IMR-90 (cell line): ENCODE data around the gene HUNK. TPM values are rescaled to one million over a fixed set of nuclear protein-coding genes. Genes with fewer than 3 reads are reported as not detected.
A peak's percentile ranks its signal among the peaks of the same experiment; 100 is the strongest.

Source experiments
- ATAC-seq: fragments of 200-7000 bp; cut with Tn5 transposase; 2 replicates; pipeline ENCODE4 v1.9.1; 2020; ENCODE audit warnings: low read depth, mild to moderate bottlenecking, moderate library complexity
- BruUV-seq: library from RNA; stranded (reverse); fragments of 400-500 nt; replicated peaks from 2 replicates; lab custom pipeline; 2021; lab: Mats Ljungman, UMichigan
- CTCF ChIA-PET: fragments of 300-600 bp; formaldehyde crosslinking; extraction: SDS; loops from one replicate; lab custom pipeline; 2021; ENCODE audit warnings: antibody characterized with exemption; lab: Yijun Ruan, JAX
- POLR2A ChIA-PET: fragments of 300-600 bp; sonication (Branson Sonifier 250); formaldehyde crosslinking; loops from one replicate; lab custom pipeline; 2022; ENCODE audit warnings: antibody characterized with exemption; ENCODE audit not compliant: unreplicated experiment; lab: Charles Lee
- DNase-seq: peaks from one replicate; pipeline ENCODE4 v3.0.0; 2013
- H2AFZ ChIP-seq: replicated peaks from 2 replicates; pipeline ENCODE3; 2013; ENCODE audit warnings: low read length, mild to moderate bottlenecking; ENCODE audit not compliant: poor library complexity
- H2AK5ac ChIP-seq: 2 replicates; pipeline ENCODE4 v1.6.1; 2013; ENCODE audit warnings: low read depth, low read length, inconsistent platforms
- H2AK9ac ChIP-seq: replicated peaks from 2 replicates; pipeline ENCODE3; 2013; ENCODE audit warnings: mild to moderate bottlenecking, low read depth, low read length, moderate library complexity; ENCODE audit not compliant: poor library complexity
- H2BK120ac ChIP-seq: 2 replicates; pipeline ENCODE4 v1.6.1; 2013; ENCODE audit warnings: low read depth, low read length, inconsistent platforms
- H2BK15ac ChIP-seq: 3 replicates; pipeline ENCODE4 v1.6.1; 2013; ENCODE audit warnings: low read depth, low read length, inconsistent platforms
- H2BK20ac ChIP-seq: 2 replicates; pipeline ENCODE4 v1.6.1; 2013; ENCODE audit warnings: low read depth, mild to moderate bottlenecking, inconsistent platforms, low read length, moderate library complexity
- H2BK5ac ChIP-seq: 2 replicates; pipeline ENCODE4 v1.6.1; 2013; ENCODE audit warnings: mild to moderate bottlenecking, low read depth, low read length, inconsistent platforms; ENCODE audit not compliant: poor library complexity, severe bottlenecking
- H3K14ac ChIP-seq: replicated peaks from 2 replicates; pipeline ENCODE4 v1.6.1; 2013; ENCODE audit warnings: low read depth, low read length, inconsistent platforms
- H3K18ac ChIP-seq: 2 replicates; pipeline ENCODE4 v1.6.1; 2013; ENCODE audit warnings: low read depth, low read length, control low read depth
- H3K23ac ChIP-seq: 2 replicates; pipeline ENCODE4 v1.6.1; 2013; ENCODE audit warnings: low read depth, low read length, inconsistent platforms
- H3K27ac ChIP-seq: 2 replicates; pipeline ENCODE4 v1.5.1; 2013; ENCODE audit warnings: mild to moderate bottlenecking, control low read depth, low read length; ENCODE audit not compliant: insufficient read depth
- H3K27me3 ChIP-seq: 2 replicates; pipeline ENCODE4 v1.6.1; 2013; ENCODE audit warnings: low read length; ENCODE audit not compliant: control insufficient read depth, insufficient read depth
- H3K36me3 ChIP-seq: 2 replicates; pipeline ENCODE4 v1.6.1; 2013; ENCODE audit warnings: low read length, mixed read lengths; ENCODE audit not compliant: control insufficient read depth, insufficient read depth
- H3K4ac ChIP-seq: 2 replicates; pipeline ENCODE4 v1.6.1; 2013; ENCODE audit warnings: low read depth, low read length, inconsistent platforms
- H3K4me1 ChIP-seq: 2 replicates; pipeline ENCODE4 v1.6.1; 2013; ENCODE audit warnings: low read length, mixed read lengths; ENCODE audit not compliant: control insufficient read depth, insufficient read depth
- H3K4me2 ChIP-seq: 2 replicates; pipeline ENCODE4 v1.6.1; 2013; ENCODE audit warnings: low read depth, mild to moderate bottlenecking, control low read depth, low read length, moderate library complexity
- H3K4me3 ChIP-seq: 2 replicates; pipeline ENCODE4 v1.5.1; 2013; ENCODE audit warnings: low read depth, mild to moderate bottlenecking, control low read depth, low read length, moderate library complexity; ENCODE audit not compliant: insufficient read depth
- H3K56ac ChIP-seq: 2 replicates; pipeline ENCODE4 v1.6.1; 2013; ENCODE audit warnings: low read length, inconsistent platforms; ENCODE audit not compliant: insufficient read depth; ENCODE audit errors: extremely low read depth
- H3K79me1 ChIP-seq, 2 experiments: 2 replicates each; pipeline ENCODE4 v1.6.1; 2013; ENCODE audit warnings: low read length in 2 of 2, inconsistent platforms in 1 of 2, low read depth in 1 of 2
- H3K9ac ChIP-seq: 2 replicates; pipeline ENCODE4 v1.6.1; 2013; ENCODE audit warnings: low read depth, low read length, control low read depth
- H3K9me1 ChIP-seq: 2 replicates; pipeline ENCODE4 v1.6.1; 2013; ENCODE audit warnings: low read length, inconsistent platforms; ENCODE audit not compliant: insufficient read depth
- H3K9me3 ChIP-seq: 2 replicates; pipeline ENCODE4 v1.6.1; 2013; ENCODE audit warnings: low read length; ENCODE audit not compliant: control insufficient read depth, insufficient read depth
- H4K20me1 ChIP-seq: 2 replicates; pipeline ENCODE4 v1.6.1; 2013; ENCODE audit warnings: low read length, inconsistent platforms; ENCODE audit not compliant: insufficient read depth
- H4K5ac ChIP-seq: 2 replicates; pipeline ENCODE4 v1.6.1; 2013; ENCODE audit warnings: mild to moderate bottlenecking, low read depth, low read length, control low read depth
- H4K8ac ChIP-seq, 2 experiments: 2 replicates each; pipeline ENCODE4 v1.6.1; 2013; ENCODE audit warnings: low read depth in 2 of 2, low read length in 2 of 2, control low read depth in 1 of 2, inconsistent platforms in 1 of 2
- H4K91ac ChIP-seq: 2 replicates; pipeline ENCODE4 v1.6.1; 2013; ENCODE audit warnings: low read depth, low read length, inconsistent platforms; ENCODE audit not compliant: insufficient read depth
- BHLHE40 ChIP-seq: fragments of 150-350 bp; IDR thresholded peaks from 2 replicates; pipeline ENCODE4 v1.6.1; 2016; ENCODE audit warnings: mild to moderate bottlenecking, low read depth, low read length
- ELK1 ChIP-seq: fragments of 150-350 bp; IDR thresholded peaks from 2 replicates; pipeline ENCODE4 v1.6.1; 2016; ENCODE audit warnings: low read depth, mild to moderate bottlenecking, low read length, moderate library complexity, borderline replicate concordance
- FOS ChIP-seq: fragments of 150-350 bp; IDR thresholded peaks from 2 replicates; pipeline ENCODE4 v1.6.1; 2016; ENCODE audit warnings: low read depth, low read length
- MAFK ChIP-seq: IDR thresholded peaks from 2 replicates; pipeline ENCODE4 v1.6.1; 2012; ENCODE audit warnings: low read depth, low read length, improper control_type of control experiment
- MAZ ChIP-seq: IDR thresholded peaks from 2 replicates; pipeline ENCODE4 v1.6.1; 2012; ENCODE audit warnings: low read depth, mild to moderate bottlenecking, low read length, improper control_type of control experiment, moderate library complexity, borderline replicate concordance
- NFE2L2 ChIP-seq: fragments of 150-350 bp; IDR thresholded peaks from 2 replicates; pipeline ENCODE4 v1.6.1; 2016; ENCODE audit warnings: low read depth, mild to moderate bottlenecking, low read length
- POLR2A ChIP-seq: IDR thresholded peaks from 2 replicates; pipeline ENCODE4 v1.6.1; 2012; ENCODE audit warnings: mild to moderate bottlenecking, low read depth, low read length
- RAD21 ChIP-seq: IDR thresholded peaks from 2 replicates; pipeline ENCODE4 v1.6.1; 2012; ENCODE audit warnings: low read length, improper control_type of control experiment
- RCOR1 ChIP-seq: IDR thresholded peaks from 2 replicates; pipeline ENCODE4 v1.6.1; 2012; ENCODE audit warnings: mild to moderate bottlenecking, low read length, improper control_type of control experiment; ENCODE audit not compliant: insufficient replicate concordance
- RFX5 ChIP-seq: IDR thresholded peaks from 2 replicates; pipeline ENCODE4 v1.8.0; 2012; ENCODE audit warnings: low read depth, mild to moderate bottlenecking, low read length, moderate library complexity
- SMC3 ChIP-seq: fragments of 150-350 bp; IDR thresholded peaks from 2 replicates; pipeline ENCODE4 v1.6.1; 2016; ENCODE audit warnings: low read depth, mild to moderate bottlenecking, antibody characterized with exemption, low read length, moderate library complexity
- WGBS, 2 experiments: methylation state at CpG; one replicate each; pipeline versions ENCODE4 v1.1.5 to v1.1.7; 2013; ENCODE audit warnings: missing lambda C conversion rate in 2 of 2; ENCODE audit not compliant: insufficient read length in 1 of 2; ENCODE audit errors: extremely low coverage in 2 of 2; 5-methylcytosine and 5-hydroxymethylcytosine counted together
- dilution Hi-C: fragments of 300-500 bp; cut with HindIII; formaldehyde crosslinking; loops from one replicate; pipeline ENCODE4 v1.14.3; 2018; ENCODE audit warnings: low sequenced_read_pairs; ENCODE audit not compliant: unreplicated experiment
- in situ Hi-C: fragments of 300-500 bp; cut with MboI; formaldehyde crosslinking; loops from 3 replicates; pipeline ENCODE4 v1.14.3; 2019; ENCODE audit warnings: low sequenced_read_pairs, inconsistent platforms, mixed read lengths
- intact Hi-C: fragments of 100-400 bp; cut with micrococcal nuclease; formaldehyde crosslinking; loops from 2 replicates; pipeline ENCODE4 v1.10.0; 2022
- polyA plus RNA-seq, 3 experiments: library from polyadenylated mRNA; depleted of rRNA; stranded (reverse); fragments of >200 nt; gene quantifications; 2 replicates each; pipeline ENCODE4 v1.2.3, GENCODE V29; 2012; ENCODE audit warnings: low replicate concordance in 1 of 3
- total RNA-seq: library from RNA; depleted of rRNA; stranded (reverse); fragments of >200 nt; gene quantifications from 2 replicates; pipeline ENCODE4 v1.2.3, GENCODE V29; 2012
- TF ChIP-seq, protein P1 (sequence below): fragments of 150-350 bp; IDR thresholded peaks from 2 replicates; pipeline ENCODE4 v1.6.1; 2017; ENCODE audit warnings: mild to moderate bottlenecking, antibody characterized with exemption, low read length, low read depth

HUNK gene
- total and polyA plus RNA-seq, 2 of the 4 experiments (the other 2 are of a cell fraction) = 1.0 to 2.0 TPM

DNA sequence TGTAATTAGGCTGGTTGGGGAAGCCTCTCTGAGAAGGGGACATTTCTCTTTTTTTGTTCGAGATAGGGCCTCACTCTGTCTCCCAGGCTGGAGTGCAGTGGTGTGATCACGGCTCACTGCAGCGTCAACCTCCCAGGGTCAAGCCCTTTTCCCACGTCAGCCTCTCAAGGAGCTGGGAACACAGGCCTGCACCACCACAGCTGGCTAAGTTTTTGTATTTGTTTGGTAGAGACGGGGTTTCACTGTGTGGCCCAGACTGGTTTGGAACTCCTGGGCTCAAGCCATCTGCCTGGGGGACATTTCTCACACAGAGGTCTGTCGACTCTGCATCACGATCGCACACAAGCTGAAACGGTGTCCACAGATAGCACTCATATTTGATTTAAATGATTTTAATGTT is 39.7 kb downstream of the HUNK start:
- H3K27me3 ChIP-seq = no peaks in the 10 kb centered on the region
- H2BK15ac ChIP-seq = no peak overlapping the region
- no TSS peak for BruUV-seq
- H2BK120ac ChIP-seq = peak overlapping the region; percentile 9; the same call in 1 of the 2 replicates
- no peak overlapping the region for H2AK5ac ChIP-seq
- H3K27ac ChIP-seq = no peak overlapping the region
- no peak overlapping the region for H4K8ac ChIP-seq
- ChIA-PET POLR2A (no interaction called here), CTCF (no interaction called here)
- no peak overlapping the region for H3K9ac ChIP-seq
- no peak overlapping the region for H3K18ac ChIP-seq
- H3K23ac ChIP-seq = no peak overlapping the region
- ATAC-seq = no peak
- no peak overlapping the region for H2BK5ac ChIP-seq
- no peaks in the 10 kb centered on the region for H3K36me3 ChIP-seq
- H3K79me1 ChIP-seq = peaks cover 3 to 36% of the 10 kb centered on the region in 2 experiments; a peak in 3 of 4 replicates
- H3K9me1 ChIP-seq = peaks cover 16% of the 10 kb centered on the region
- DNase-seq = no peak
- H2AK9ac ChIP-seq = no peak overlapping the region
- H4K91ac ChIP-seq = 0 out of 2 replicates have a peak overlapping the region, but pooled peaks have one; percentile 18
- no peak overlapping the region for H4K5ac ChIP-seq
- dilution Hi-C loops = no loop called here
- peaks cover 25% of the 10 kb centered on the region for H3K4me1 ChIP-seq
- no peaks in the 10 kb centered on the region for H4K20me1 ChIP-seq
- intact Hi-C loops = no loop called here
- in situ Hi-C loops = no loop called here
- no peaks in the 10 kb centered on the region for H3K9me3 ChIP-seq
- H3K4me3 ChIP-seq = no peak overlapping the region
- H3K14ac ChIP-seq = peak overlapping the region; percentile 19; the same call in 1 of the 2 replicates
- no peak overlapping the region for H2BK20ac ChIP-seq
- 0 out of 2 replicates have a peak overlapping the region, but pooled peaks have one; percentile 1 for H3K4ac ChIP-seq
- TF ChIP-seq POLR2A (no peak), RAD21 (no peak), MAZ (no peak), MAFK (no peak), SMC3 (no peak), RCOR1 (no peak), NFE2L2 (no peak), RFX5 (no peak), ELK1 (no peak), BHLHE40 (no peak), FOS (no peak)
- TF ChIP-seq, protein P1, sequence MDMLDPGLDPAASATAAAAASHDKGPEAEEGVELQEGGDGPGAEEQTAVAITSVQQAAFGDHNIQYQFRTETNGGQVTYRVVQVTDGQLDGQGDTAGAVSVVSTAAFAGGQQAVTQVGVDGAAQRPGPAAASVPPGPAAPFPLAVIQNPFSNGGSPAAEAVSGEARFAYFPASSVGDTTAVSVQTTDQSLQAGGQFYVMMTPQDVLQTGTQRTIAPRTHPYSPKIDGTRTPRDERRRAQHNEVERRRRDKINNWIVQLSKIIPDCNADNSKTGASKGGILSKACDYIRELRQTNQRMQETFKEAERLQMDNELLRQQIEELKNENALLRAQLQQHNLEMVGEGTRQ = no peak
- no peak overlapping the region for H2AFZ ChIP-seq
- H3K56ac ChIP-seq = no peak overlapping the region
- 100% methylated on average over 2 of the region's 9 CpGs; no CpG with 5 or more reads in 1 of the 2 experiments for WGBS, 2 experiments
- no peak overlapping the region for H3K4me2 ChIP-seq
